HUES64 (cell line): ENCODE measurements around the gene PRKCD.

ENCODE experiments used
- H3K27ac ChIP-seq: 2 replicates; pipeline ENCODE4 v1.7.0; 2013; ENCODE audit warnings: low read depth, low read length, inconsistent platforms
- H3K27me3 ChIP-seq: 2 replicates; pipeline ENCODE4 v1.6.1; 2013; ENCODE audit warnings: mild to moderate bottlenecking, low read length; ENCODE audit not compliant: insufficient read depth
- H3K36me3 ChIP-seq: 2 replicates; pipeline ENCODE4 v1.6.1; 2013; ENCODE audit warnings: mild to moderate bottlenecking, low read length; ENCODE audit not compliant: insufficient read depth
- H3K4me1 ChIP-seq: 2 replicates; pipeline ENCODE4 v1.6.1; 2013; ENCODE audit warnings: mild to moderate bottlenecking, low read length, moderate library complexity; ENCODE audit not compliant: insufficient read depth
- H3K4me3 ChIP-seq: 2 replicates; pipeline ENCODE4 v1.5.1; 2013; ENCODE audit warnings: mild to moderate bottlenecking, low read length, moderate library complexity
- H3K9ac ChIP-seq: 2 replicates; pipeline ENCODE4 v1.6.1; 2013; ENCODE audit warnings: mild to moderate bottlenecking, low read depth, low read length
- H3K9me3 ChIP-seq: 2 replicates; pipeline ENCODE4 v1.6.1; 2013; ENCODE audit warnings: low read depth, low read length; ENCODE audit not compliant: insufficient read depth
- WGBS: fragments of 150-250, 120-280 bp; methylation state at CpG from one replicate; pipeline ENCODE4 v1.1.7; 2013; ENCODE audit warnings: missing lambda C conversion rate; 5-methylcytosine and 5-hydroxymethylcytosine counted together

PRKCD gene

DNA sequence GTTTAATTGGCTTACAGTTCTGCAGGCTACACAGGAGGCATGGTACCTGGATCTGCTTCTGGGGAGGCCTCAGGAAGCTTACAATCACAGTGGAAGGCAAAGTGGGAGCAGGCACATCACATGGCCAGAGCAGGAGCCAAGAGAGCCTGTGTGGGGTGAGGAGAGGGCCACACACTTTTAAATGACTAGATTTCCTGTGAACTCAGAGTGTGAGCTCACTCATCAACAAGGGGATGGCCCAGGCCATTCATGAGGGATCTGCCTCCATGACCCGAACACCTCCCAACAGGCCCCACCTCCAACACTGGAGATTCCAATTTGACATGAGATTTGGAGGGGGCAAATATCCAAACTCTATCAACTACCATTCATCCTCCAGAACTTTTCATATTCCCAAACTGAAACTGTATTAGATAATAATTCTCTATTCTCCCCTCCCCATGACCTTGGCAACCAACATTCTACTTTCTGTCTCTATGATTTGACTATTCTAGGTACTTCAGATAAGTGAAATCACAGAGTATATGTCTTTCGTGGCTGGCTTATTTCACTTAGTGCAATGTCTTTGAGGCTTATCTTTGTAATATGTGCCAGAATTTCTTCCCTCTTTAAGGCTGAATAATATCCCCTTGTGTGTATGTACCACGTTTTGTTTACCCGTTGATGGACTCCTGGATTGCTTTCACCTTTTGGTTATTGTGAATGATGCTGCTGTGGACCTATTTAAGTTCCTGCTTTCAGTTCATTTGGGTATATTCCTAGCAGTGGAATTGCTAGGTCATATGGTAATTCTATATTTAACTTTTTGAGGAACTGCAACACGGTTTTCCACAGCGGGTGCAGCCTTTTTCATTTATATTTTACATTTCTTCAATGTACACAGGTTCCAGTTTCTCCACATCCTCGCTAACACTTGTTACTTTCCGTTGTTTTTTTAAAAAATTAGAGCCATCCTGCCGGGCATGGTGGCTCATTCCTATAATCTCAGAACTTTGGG lies 51.0 kb downstream of the PRKCD start:
- Histone ChIP-seq H3K9ac (no peak overlapping the region), H3K4me3 (no peak overlapping the region), H3K36me3 (no peaks in the 10 kb centered on the region), H3K27ac (no peak overlapping the region), H3K27me3 (no peaks in the 10 kb centered on the region), H3K9me3 (peaks cover 9% of the 10 kb centered on the region; the same call in 1 of the 2 replicates), H3K4me1 (no peaks in the 10 kb centered on the region)
- 89% methylated on average over 9 of the region's 9 CpGs for whole genome bisulfite sequencing

DNA sequence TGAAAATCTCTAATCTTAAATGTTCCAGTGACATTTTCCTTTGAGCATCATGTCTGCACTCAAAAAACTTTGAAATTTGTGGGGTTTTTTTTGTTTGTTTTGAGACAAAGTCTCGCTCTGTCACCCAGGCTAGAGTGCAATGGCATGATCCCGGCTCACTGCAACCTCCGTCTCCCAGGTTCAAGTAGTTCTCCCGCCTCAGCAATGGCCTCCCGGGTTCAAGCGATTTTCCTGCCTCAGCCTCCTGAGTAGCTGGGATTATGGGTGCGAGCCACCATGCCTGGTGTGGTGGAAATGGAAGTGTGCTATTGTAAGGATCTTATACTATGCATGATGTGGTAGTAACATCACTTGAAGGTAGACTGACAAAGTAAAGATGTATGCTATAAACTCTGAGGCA lies 52.3 kb downstream of the PRKCD start:
- Histone ChIP-seq H3K9ac (no peak overlapping the region), H3K27ac (no peak overlapping the region)
- WGBS = 94% methylated on average over 7 of the region's 7 CpGs

GRCh38 chr3:53215816-53216215 lies 54.8 kb downstream of the PRKCD start:
- no peaks in the 10 kb centered on the region for H3K4me1 ChIP-seq
- WGBS = 97% methylated on average over 2 of the region's 2 CpGs

More for the DNA sequence above, 52.3 kb downstream of the PRKCD start:
- Histone ChIP-seq H3K4me1 (no peaks in the 10 kb centered on the region), H3K4me3 (no peak overlapping the region), H3K27me3 (no peaks in the 10 kb centered on the region), H3K36me3 (no peaks in the 10 kb centered on the region), H3K9me3 (peaks cover 9% of the 10 kb centered on the region; the same call in 1 of the 2 replicates)

DNA sequence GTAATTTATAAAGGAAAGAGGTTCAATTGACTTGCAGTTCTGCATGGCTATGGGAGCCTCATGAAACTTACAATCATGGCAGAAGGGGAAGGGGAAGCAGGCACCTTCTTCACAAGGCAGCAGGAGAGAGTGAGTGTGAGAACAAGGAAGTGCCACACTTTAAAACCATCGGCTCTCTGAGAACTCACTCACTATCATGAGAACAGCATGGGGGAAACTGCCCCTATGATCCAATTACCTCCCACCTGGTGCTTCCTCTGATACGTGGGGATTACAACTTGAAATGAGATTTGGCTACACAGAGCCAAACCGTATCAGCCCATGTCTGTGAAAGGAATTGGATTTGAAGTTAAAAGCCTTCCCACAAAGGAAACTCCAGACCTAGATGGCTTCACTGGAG lies 55.7 kb downstream of the PRKCD start:
- H3K4me1 ChIP-seq = no peaks in the 10 kb centered on the region
- H3K27ac ChIP-seq = no peak overlapping the region
- no peaks in the 10 kb centered on the region for H3K36me3 ChIP-seq
- no peak overlapping the region for H3K4me3 ChIP-seq
- 48% methylated on average over 3 of the region's 3 CpGs for WGBS
- no peaks in the 10 kb centered on the region for H3K27me3 ChIP-seq
- H3K9me3 ChIP-seq = no peaks in the 10 kb centered on the region
- no peak overlapping the region for H3K9ac ChIP-seq

More at GRCh38 chr3:53215816-53216215, 54.8 kb downstream of the PRKCD start:
- Histone ChIP-seq H3K27me3 (no peaks in the 10 kb centered on the region), H3K27ac (no peak overlapping the region), H3K36me3 (no peaks in the 10 kb centered on the region), H3K9ac (no peak overlapping the region), H3K4me3 (no peak overlapping the region), H3K9me3 (no peaks in the 10 kb centered on the region)

GRCh38 chr3:53217175-53217574 lies 56.2 kb downstream of the PRKCD start:
- Histone ChIP-seq H3K36me3 (no peaks in the 10 kb centered on the region), H3K4me1 (no peaks in the 10 kb centered on the region), H3K9ac (no peak overlapping the region), H3K27me3 (no peaks in the 10 kb centered on the region), H3K9me3 (no peaks in the 10 kb centered on the region), H3K27ac (no peak overlapping the region), H3K4me3 (no peak overlapping the region)
- 96% methylated on average over 1 of the region's 2 CpGs for WGBS

DNA sequence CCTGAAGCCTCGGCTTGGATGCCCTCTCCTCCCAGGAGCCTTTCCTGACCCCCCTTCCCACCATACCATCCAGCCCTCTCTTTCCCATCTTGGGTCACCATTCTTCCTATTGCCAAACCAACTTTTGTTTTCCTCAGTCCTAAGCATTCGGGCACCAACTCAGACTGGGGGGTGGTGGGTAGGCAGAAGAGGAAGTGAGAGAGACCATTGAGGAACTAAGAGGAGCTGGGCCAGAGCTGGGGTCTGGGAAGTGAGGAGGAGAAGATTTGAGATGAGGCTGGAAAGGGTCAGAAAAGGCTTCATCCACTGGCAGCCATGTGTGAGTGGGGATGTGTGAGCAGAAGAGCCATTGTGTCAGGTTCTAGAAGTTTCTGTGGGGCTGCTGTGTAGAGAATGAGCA lies 57.1 kb downstream of the PRKCD start:
- no peaks in the 10 kb centered on the region for H3K9me3 ChIP-seq
- no peak overlapping the region for H3K4me3 ChIP-seq
- H3K36me3 ChIP-seq = peaks cover 5% of the 10 kb centered on the region
- no peak overlapping the region for H3K9ac ChIP-seq
- no peak overlapping the region for H3K27ac ChIP-seq
- H3K4me1 ChIP-seq = no peaks in the 10 kb centered on the region
- 95% methylated on average over 2 of the region's 2 CpGs for WGBS
- no peaks in the 10 kb centered on the region for H3K27me3 ChIP-seq

DNA sequence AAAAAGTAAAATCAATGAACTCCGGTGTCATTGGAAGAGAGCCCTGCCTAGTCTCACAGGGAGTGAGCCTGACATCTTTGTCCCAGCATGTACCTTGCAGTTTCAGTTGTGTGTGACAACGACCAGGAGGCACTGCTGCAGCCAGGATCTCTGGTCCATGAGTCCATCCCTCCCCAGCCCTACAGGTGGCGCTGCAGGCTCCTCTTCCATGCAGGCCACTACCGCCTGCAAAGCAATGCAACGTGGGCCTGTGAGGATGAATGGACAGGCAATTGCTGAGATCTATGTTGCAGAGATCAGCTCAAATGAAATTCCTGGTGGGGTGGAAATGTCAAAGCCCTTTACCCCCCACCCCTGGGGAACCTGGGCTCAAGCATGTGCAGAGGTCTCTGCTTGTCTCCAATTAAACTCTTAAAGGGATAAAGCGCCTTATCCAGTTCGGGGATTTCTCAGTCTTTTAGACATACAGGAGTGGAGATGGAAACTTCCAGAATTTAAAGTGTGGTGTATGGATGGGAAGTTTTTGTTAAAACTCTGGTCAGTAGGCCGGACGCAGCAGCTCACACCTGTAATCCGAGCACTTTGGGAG lies 59.0 kb downstream of the PRKCD start:
- WGBS = 47% methylated on average over 10 of the region's 10 CpGs
- H3K27ac ChIP-seq = no peak overlapping the region
- no peaks in the 10 kb centered on the region for H3K4me1 ChIP-seq
- no peak overlapping the region for H3K9ac ChIP-seq
- no peaks in the 10 kb centered on the region for H3K27me3 ChIP-seq
- H3K36me3 ChIP-seq = peaks cover 23% of the 10 kb centered on the region
- H3K4me3 ChIP-seq = no peak overlapping the region
- H3K9me3 ChIP-seq = no peaks in the 10 kb centered on the region

DNA sequence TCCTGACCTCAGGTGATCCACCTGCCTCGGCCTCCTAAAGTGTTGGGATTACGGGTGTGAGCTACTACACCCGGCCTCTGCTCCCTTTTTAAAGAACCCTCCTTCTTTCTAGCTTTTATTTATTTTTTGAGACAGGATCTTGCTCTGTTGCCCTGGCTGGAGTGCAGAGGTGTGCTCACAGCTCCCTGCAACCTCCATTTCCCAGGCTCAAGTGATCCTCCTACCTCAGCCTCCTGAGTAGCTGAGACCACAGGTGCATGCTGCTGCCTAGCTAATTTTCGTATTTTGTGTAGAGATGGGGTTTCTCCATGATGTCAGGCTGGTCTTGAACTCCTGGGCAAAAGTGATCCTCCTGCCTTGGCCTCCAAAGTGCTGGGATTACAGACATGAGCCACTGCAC lies 60.3 kb downstream of the PRKCD start:
- no peak overlapping the region for H3K9ac ChIP-seq
- peaks cover 37% of the 10 kb centered on the region for H3K36me3 ChIP-seq
- H3K4me3 ChIP-seq = no peak overlapping the region
- 89% methylated on average over 4 of the region's 4 CpGs for WGBS
- no peak overlapping the region for H3K27ac ChIP-seq
- no peaks in the 10 kb centered on the region for H3K27me3 ChIP-seq
- no peaks in the 10 kb centered on the region for H3K9me3 ChIP-seq
- H3K4me1 ChIP-seq = no peaks in the 10 kb centered on the region

DNA sequence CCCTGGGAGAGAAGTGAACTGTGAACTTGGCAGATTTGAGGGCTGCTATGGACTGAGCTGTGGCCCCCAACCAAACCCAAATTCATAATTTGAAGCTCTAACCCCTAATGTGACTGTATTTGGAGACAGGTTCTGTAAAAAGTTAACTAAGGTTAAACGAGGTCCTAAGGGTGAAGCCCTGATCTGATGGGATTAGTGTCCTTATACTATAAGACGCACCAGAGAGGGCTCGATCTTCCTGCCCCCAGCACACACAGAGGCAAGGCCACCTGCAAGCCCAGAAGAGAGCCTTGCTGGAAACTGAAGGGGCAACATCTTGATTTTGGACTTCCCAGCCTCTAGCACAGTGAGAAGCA lies 60.8 kb downstream of the PRKCD start:
- 0 out of 2 replicates have a peak overlapping the region, but pooled peaks have one; percentile 4 for H3K27ac ChIP-seq
- H3K9ac ChIP-seq = no peak overlapping the region
- H3K27me3 ChIP-seq = no peaks in the 10 kb centered on the region
- H3K36me3 ChIP-seq = peaks cover 42% of the 10 kb centered on the region
- no peaks in the 10 kb centered on the region for H3K9me3 ChIP-seq
- no peaks in the 10 kb centered on the region for H3K4me1 ChIP-seq
- no peak overlapping the region for H3K4me3 ChIP-seq
- WGBS = 91% methylated on average over 3 of the region's 3 CpGs

DNA sequence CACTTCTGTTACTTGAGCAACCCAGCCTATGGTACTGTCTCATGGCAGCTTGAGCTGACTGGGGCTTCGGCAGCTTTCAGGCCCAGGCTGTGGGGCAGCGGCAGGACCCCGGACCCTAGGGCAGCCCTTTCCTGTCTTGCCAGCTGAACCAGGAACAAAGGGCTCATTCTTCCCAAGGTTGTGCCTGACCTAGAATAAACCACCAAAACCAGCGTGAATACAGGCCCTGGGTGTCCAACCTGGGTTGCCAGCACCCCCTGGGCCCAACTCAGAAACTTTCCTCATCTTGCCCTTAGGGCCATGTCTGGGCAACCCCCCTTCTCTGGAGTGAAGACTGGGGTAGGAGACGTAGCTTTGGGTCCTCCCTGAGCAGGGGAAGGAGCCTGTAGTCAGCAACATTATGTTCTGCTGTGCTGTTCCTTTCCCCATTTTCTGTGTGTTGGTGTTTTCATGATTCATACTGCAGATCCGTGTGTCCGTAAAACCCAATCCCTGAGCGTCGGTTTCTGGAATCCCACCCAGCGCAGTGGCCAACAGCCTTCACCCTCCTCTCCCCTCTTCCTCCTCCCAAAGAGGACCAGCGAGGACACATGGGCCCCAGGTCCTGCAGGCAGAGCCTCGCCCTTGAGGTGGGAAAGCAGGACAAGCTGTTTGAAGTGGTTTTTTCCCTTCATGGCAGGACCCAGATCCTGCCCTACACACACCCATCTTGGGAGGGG lies 61.3 kb downstream of the PRKCD start:
- Histone ChIP-seq H3K27me3 (no peaks in the 10 kb centered on the region), H3K36me3 (peaks cover 47% of the 10 kb centered on the region), H3K4me1 (no peaks in the 10 kb centered on the region), H3K4me3 (no peak overlapping the region), H3K9ac (no peak overlapping the region), H3K9me3 (no peaks in the 10 kb centered on the region), H3K27ac (peak overlapping the region; percentile 4; the same call in 1 of the 2 replicates)
- 92% methylated on average over 12 of the region's 12 CpGs for WGBS

- Histone ChIP-seq H3K27me3 (no peaks in the 10 kb centered on the region), H3K4me1 (no peaks in the 10 kb centered on the region), H3K4me3 (no peak overlapping the region), H3K9me3 (no peaks in the 10 kb centered on the region), H3K9ac (no peak overlapping the region), H3K27ac (no peak overlapping the region; the same call in 1 of the 2 replicates), H3K36me3 (peaks cover 54% of the 10 kb centered on the region)
- 76% methylated on average over 6 of the region's 7 CpGs for WGBS
These were observed 62.0 kb downstream of the PRKCD start for GRCh38 chr3:53223025-53223424.
